Measurements from ENCODE around the gene ZFYVE26. TPM values are rescaled to one million over a fixed set of nuclear protein-coding genes. Genes with fewer than 3 reads are reported as not detected.

The ZFYVE26 gene
- total RNA-seq, 1 experiment from 2014 or later, result 19.9 TPM

GRCh38 chr14:67817750-67818438 lies 1.5 kb upstream of the ZFYVE26 start:
- WGBS (ENCODE audit: extremely low coverage, insufficient read length, low lambda C conversion rate), result no CpG with 5 or more reads among the region's 14 CpGs
- H3K14ac ChIP-seq (ENCODE audit: insufficient read depth, low read length), result no peak overlapping the region
- H3K4me1 ChIP-seq (ENCODE audit: insufficient read depth, low read length), result 0 out of 2 replicates have a peak, but pooled peaks cover 2% of the 10 kb centered on the region
- H3K27me3 ChIP-seq (ENCODE audit: insufficient read depth, low read length), result no peaks in the 10 kb centered on the region
- Mint-ChIP-seq H3K27ac (no peak overlapping the region), H3K4me3 (peak overlapping the region; percentile 12 to 16; a peak in 3 of 5 replicates), H3K36me3 (ENCODE audit: insufficient read depth in 1 of 3, low read depth in 3 of 3) (peaks cover 2 to 11% (median 6%) of the 10 kb centered on the region in 3 experiments; a peak in 5 of 7 replicates), H3K9me3 (no peaks in the 10 kb centered on the region), H3K4me1 (peaks cover 27 to 35% of the 10 kb centered on the region in 2 experiments), H3K27me3 (ENCODE audit: low read depth) (no peaks in the 10 kb centered on the region)
- TF ChIP-seq, protein P1, sequence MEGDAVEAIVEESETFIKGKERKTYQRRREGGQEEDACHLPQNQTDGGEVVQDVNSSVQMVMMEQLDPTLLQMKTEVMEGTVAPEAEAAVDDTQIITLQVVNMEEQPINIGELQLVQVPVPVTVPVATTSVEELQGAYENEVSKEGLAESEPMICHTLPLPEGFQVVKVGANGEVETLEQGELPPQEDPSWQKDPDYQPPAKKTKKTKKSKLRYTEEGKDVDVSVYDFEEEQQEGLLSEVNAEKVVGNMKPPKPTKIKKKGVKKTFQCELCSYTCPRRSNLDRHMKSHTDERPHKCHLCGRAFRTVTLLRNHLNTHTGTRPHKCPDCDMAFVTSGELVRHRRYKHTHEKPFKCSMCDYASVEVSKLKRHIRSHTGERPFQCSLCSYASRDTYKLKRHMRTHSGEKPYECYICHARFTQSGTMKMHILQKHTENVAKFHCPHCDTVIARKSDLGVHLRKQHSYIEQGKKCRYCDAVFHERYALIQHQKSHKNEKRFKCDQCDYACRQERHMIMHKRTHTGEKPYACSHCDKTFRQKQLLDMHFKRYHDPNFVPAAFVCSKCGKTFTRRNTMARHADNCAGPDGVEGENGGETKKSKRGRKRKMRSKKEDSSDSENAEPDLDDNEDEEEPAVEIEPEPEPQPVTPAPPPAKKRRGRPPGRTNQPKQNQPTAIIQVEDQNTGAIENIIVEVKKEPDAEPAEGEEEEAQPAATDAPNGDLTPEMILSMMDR (conservative IDR thresholded peaks at IDR 0.05), result no peak
- no peak for DNase-seq
- H3K4me2 ChIP-seq (ENCODE audit: insufficient read depth, insufficient read length, low read length), result no peak overlapping the region
- H4K8ac ChIP-seq (replicated peaks; ENCODE audit: insufficient read length, low read depth, low read length), result no peak overlapping the region
- H3K9ac ChIP-seq (ENCODE audit: extremely low read depth, insufficient read length, low read length), result no peak overlapping the region
- no peak overlapping the region for H2BK120ac ChIP-seq (ENCODE audit: low read depth, low read length, poor library complexity, severe bottlenecking)
- H4K20me1 ChIP-seq (ENCODE audit: control insufficient read depth, insufficient read depth, insufficient read length), result no peaks in the 10 kb centered on the region
- no peak overlapping the region for H3K23ac ChIP-seq (ENCODE audit: insufficient read length, low read depth, low read length)
- H3K79me1 ChIP-seq (ENCODE audit: insufficient read depth, low read depth, low read length, poor library complexity, severe bottlenecking), result no peaks in the 10 kb centered on the region
- H2BK20ac ChIP-seq (ENCODE audit: low read depth, low read length, poor library complexity, severe bottlenecking), result no peak overlapping the region
- H2AFZ ChIP-seq (ENCODE audit: low read length), result no peak overlapping the region
- no peak overlapping the region for H3K27ac ChIP-seq (ENCODE audit: insufficient read length, low read depth, low read length)
- H2BK5ac ChIP-seq (ENCODE audit: insufficient read length, low read length), result no peak overlapping the region
- H4K5ac ChIP-seq (ENCODE audit: insufficient read length, low read depth, low read length), result no peak overlapping the region
- no peak overlapping the region for H3K18ac ChIP-seq (ENCODE audit: insufficient read length, low read depth, low read length)
- H3K79me2 ChIP-seq (ENCODE audit: insufficient read depth, low read length), result no peaks in the 10 kb centered on the region; the same call in 1 of the 2 replicates
- H2BK15ac ChIP-seq (ENCODE audit: low read depth, low read length), result no peak overlapping the region
- H4K91ac ChIP-seq (ENCODE audit: insufficient read length, low read depth, low read length), result no peak overlapping the region
- no peak overlapping the region for H3K56ac ChIP-seq (ENCODE audit: insufficient read length, low read depth, low read length)
- no peak overlapping the region for H3K4ac ChIP-seq (ENCODE audit: low read depth, low read length)
- H3K23me2 ChIP-seq (ENCODE audit: insufficient read length, low read depth, low read length, poor library complexity, severe bottlenecking), result peaks cover 10% of the 10 kb centered on the region
- no peak overlapping the region for H2AK5ac ChIP-seq (ENCODE audit: insufficient read length, low read length)
- no peak overlapping the region for H3T11ph ChIP-seq (ENCODE audit: low read length)
- H2BK12ac ChIP-seq (ENCODE audit: insufficient read length, low read depth, low read length), result no peak overlapping the region
- no peaks in the 10 kb centered on the region for H3K9me3 ChIP-seq (ENCODE audit: control insufficient read depth, low read depth, low read length)

All from H9 (cell line).